Placental epithelial cell (primary cell): Measurements from ENCODE around the gene TMEM63A. TPM values are rescaled to one million over a fixed set of nuclear protein-coding genes. Genes with fewer than 3 reads are reported as not detected.

Experiments
- total RNA-seq: library from RNA; depleted of rRNA; stranded (reverse); fragments of >200 nt; gene quantifications from 2 replicates; pipeline ENCODE4 v1.2.3, GENCODE V29; 2012

Gene TMEM63A
- total RNA-seq = 1.2 and 1.6 TPM in 2 replicates

DNA sequence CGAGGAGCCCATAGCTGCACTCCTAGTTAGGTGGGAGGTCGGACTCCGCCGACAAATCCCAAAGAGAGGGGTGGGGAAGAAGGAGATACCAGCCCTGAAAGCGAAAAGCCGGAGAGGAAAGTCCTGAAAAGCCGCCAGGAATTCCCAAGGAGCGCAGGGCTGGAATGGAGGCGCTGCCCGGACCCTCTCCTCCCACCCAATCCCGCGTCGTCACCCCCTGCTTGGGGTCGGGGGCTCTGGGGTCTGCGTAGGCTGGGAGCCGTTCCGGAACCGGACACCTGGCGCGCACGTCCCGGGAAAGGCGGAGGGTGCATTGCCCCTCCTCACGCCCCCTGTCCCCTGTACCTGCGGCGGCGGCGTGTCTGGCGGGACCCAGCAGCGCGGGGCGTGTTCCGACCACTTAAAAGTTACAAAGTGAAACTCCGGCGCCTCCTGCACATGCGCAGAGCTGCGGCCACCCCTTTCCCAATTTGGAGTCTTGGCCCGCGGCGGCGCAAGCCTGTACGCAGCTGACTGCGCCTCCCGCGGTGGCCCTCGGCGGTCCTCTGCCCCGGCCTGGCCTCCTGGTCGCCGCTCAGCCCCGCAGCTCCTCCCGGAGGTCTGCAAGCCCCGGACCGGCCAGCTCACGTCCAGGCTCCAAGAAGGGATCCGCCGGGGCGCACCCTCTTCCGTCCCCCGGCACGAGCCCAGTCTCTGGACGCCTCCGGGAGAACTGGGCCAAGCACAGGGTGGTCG lies at the start of gene TMEM63A:
TMEM63A (minus strand) TSS at position 422 of the 735 bp plus-strand sequence. CDS start 4,800 bp downstream, outside the sequence.

GRCh38 chr1:225923692-225924555 lies 41.7 kb upstream of the TMEM63A start, which contains the start of gene PYCR2:
Gene PYCR2, minus strand, starts transcription at chr1:225924250. Its CDS starts 140 bp downstream, at chr1:225924110.

DNA sequence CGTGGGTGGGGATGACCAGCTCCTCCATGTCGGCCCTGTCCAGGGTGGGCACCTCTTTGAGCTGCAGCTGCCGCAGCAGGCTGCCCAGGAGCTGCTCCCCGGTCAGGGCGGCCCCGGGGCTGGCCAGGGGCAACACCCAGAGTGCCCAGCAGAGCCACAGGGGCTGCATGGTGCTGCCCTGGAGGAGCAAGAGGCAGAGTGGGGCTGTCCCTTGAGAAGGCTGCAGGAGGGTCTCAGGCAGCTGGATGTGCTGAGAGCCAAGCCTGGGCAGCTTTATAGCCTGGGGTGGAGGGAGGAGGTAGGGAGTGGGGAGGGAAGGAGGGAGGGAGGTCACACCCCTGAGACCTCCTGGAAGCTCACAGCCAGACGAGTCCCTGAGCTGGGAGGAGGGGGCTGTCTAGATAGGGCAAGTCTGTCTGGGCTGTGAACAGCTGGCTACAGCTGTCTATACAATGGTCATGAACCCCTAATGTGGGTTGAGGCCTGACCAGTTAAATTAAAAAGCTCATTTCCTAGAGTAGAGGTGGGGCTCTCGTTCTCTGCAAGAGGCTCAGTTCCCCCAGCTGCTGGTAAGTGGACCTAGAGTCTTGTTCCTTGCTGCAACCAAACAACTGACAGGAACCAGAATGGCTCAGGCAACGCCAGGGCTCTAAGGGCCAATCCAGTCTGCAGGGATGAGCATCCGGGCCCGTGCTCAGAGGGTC lies 6.9 kb upstream of the TMEM63A start, which contains the start of gene LEFTY1:
LEFTY1 (minus strand) TSS at position 249 of the 704 bp plus-strand sequence; CDS start at position 169, 80 bp downstream.

GRCh38 chr1:225809842-225810578 lies 72.2 kb downstream of the TMEM63A start, which contains the start of gene EPHX1:
Gene EPHX1, plus strand, starts transcription at chr1:225810124. Its CDS starts 18,606 bp downstream, at chr1:225828730.

Other genes with a start within 250 kb of the TMEM63A start
- gene ENAH, start 229.3 kb downstream of the TMEM63A start, total RNA-seq = 20.8 and 38.4 TPM in 2 replicates
- 159 and 297 TPM in 2 replicates for gene SRP9, start 104.6 kb downstream of the TMEM63A start, total RNA-seq
- gene EPHX1, start 72.3 kb downstream of the TMEM63A start, total RNA-seq = 4.3 and 5.1 TPM in 2 replicates
- gene LEFTY1, start 6.8 kb upstream of the TMEM63A start, total RNA-seq = 0.33 and 0.79 TPM in 2 replicates
- 23.6 and 28.2 TPM in 2 replicates for gene PYCR2, start 41.9 kb upstream of the TMEM63A start, total RNA-seq
- gene LEFTY2, start 58.8 kb upstream of the TMEM63A start, total RNA-seq = not detected in 2 replicates
- gene SDE2, start 117.0 kb upstream of the TMEM63A start, total RNA-seq = 11.8 and 15.6 TPM in 2 replicates
- gene H3-3A, start 180.3 kb upstream of the TMEM63A start, total RNA-seq = 240 and 358 TPM in 2 replicates